Transverse colon (tissue), 4 donors: ENCODE data around the gene MGMT. TPM values are rescaled to one million over a fixed set of nuclear protein-coding genes. Genes with fewer than 3 reads are reported as not detected.
A peak's percentile ranks its signal among the peaks of the same experiment; 100 is the strongest.

ENCODE experiments used
- DNase-seq: peaks from one replicate; pipeline ENCODE4 v3.0.0-alpha.2; 2019
- H3K27ac ChIP-seq, 4 donors: fragments of 200-600 bp; sonication (generic); 2 replicates each; pipeline ENCODE4 v1.5.1; 2016 to 2018; ENCODE audit warnings: inconsistent platforms in 4 of 4
- H3K27me3 ChIP-seq: fragments of 200-600 bp; sonication (generic); 2 replicates; pipeline ENCODE4 v1.5.1; 2017; ENCODE audit warnings: inconsistent platforms
- H3K36me3 ChIP-seq, 4 donors: fragments of 200-600 bp; sonication (generic); 2 replicates each; pipeline ENCODE4 v1.5.1; 2017 to 2019; ENCODE audit warnings: inconsistent platforms in 4 of 4
- H3K4me1 ChIP-seq, 4 donors: fragments of 200-600 bp; sonication (generic); 2 replicates each; pipeline ENCODE4 v1.5.1; 2017 to 2020; ENCODE audit warnings: inconsistent platforms in 4 of 4
- H3K4me3 ChIP-seq, 4 donors: fragments of 200-600 bp; sonication (generic); 1 replicate in 1 of 4; 2 replicates in 3 of 4; pipeline versions ENCODE4 v1.5.1 to v1.6.1; 2017 to 2019; ENCODE audit warnings: inconsistent platforms in 4 of 4
- H3K9me3 ChIP-seq, 2 donors: fragments of 200-600 bp; sonication (generic); 2 replicates each; pipeline ENCODE4 v1.5.1; 2017 to 2019; ENCODE audit warnings: inconsistent platforms in 2 of 2
- CTCF ChIP-seq, 5 experiments: fragments of 200-600 bp in 3 of 5; fragments of 450-650 bp in 2 of 5; sonication (generic) in 3 of 5; IDR thresholded peaks; 1 replicate in 2 of 5; 2 replicates in 3 of 5; pipeline ENCODE4 v1.5.1; 2016 to 2017; ENCODE audit warnings: antibody characterized with exemption in 5 of 5, inconsistent platforms in 3 of 5, mild to moderate bottlenecking in 2 of 5, moderate library complexity in 1 of 5
- EP300 ChIP-seq: sonication (generic); formaldehyde crosslinking; IDR thresholded peaks from one replicate; pipeline ENCODE4 v1.6.1; 2017; ENCODE audit warnings: antibody characterized with exemption, low read depth
- POLR2A ChIP-seq: fragments of 450-650 bp; IDR thresholded peaks from one replicate; pipeline ENCODE4 v1.6.1; 2016; ENCODE audit warnings: antibody characterized with exemption, mild to moderate bottlenecking, moderate library complexity
- POLR2AphosphoS5 ChIP-seq, 3 donors: sonication (generic); formaldehyde crosslinking; IDR thresholded peaks; one replicate each; pipeline ENCODE4 v1.6.1; 2016; ENCODE audit warnings: antibody characterized with exemption in 3 of 3
- WGBS, 2 donors: methylation state at CpG; one replicate each; pipeline ENCODE4 v1.1.5; 2018; ENCODE audit warnings: low coverage in 1 of 2; 5-methylcytosine and 5-hydroxymethylcytosine counted together
- in situ Hi-C, 4 donors: fragments of 200-750 bp; cut with MboI; loops; one replicate each; pipeline versions ENCODE4 v1.15.0 to v1.15.1; 2017; ENCODE audit warnings: low sequenced_read_pairs in 3 of 4, low pct_ligation_motif_present in 1 of 4, low pct_unique_long_range_greater_than_20kb in 1 of 4
- intact Hi-C: fragments of 100-400 bp; cut with DNase I; formaldehyde crosslinking; loops from one replicate; pipeline ENCODE4 v1.15.1; 2023; ENCODE audit warnings: low total_unique reads
- total RNA-seq, 4 donors: library from RNA; depleted of rRNA; stranded (reverse); fragments of >200 nt; gene quantifications; one replicate each; pipeline ENCODE4 v1.1.0, GENCODE V29; 2016

Gene MGMT
- total RNA-seq, 4 donors from 2014 or later = 6.6 to 28.9 (median 14.0) TPM

- no peak for TF ChIP-seq EP300
- no peak for TF ChIP-seq CTCF (IDR thresholded peaks at IDR 0.05)
- TF ChIP-seq POLR2AphosphoS5 (IDR thresholded peaks at IDR 0.05) = no peak
- no peak for TF ChIP-seq POLR2A
- Histone ChIP-seq H3K36me3 (no peaks in the 10 kb centered on the region), H3K27ac (no peak overlapping the region), H3K4me1 (no peaks in the 10 kb centered on the region), H3K27me3 (no peaks in the 10 kb centered on the region), H3K4me3 (no peak overlapping the region), H3K9me3 (peaks cover 6 to 8% of the 10 kb centered on the region in 2 donors)
- WGBS, 2 donors = 91% methylated on average over 9 of the region's 9 CpGs; no CpG with 5 or more reads in 1 of the 2 donors
- intact Hi-C loops (no loop called here), in situ Hi-C loops (no loop called here)
- no peak for DNase-seq
Measured at GRCh38 chr10:129755621-129756020, 288.6 kb downstream of the MGMT start.

GRCh38 chr10:129756912-129757901 is 290.2 kb downstream of the MGMT start:
- TF ChIP-seq EP300 (peak; percentile 15), CTCF (IDR thresholded peaks at IDR 0.05) (no peak)
- H3K36me3 ChIP-seq = no peaks in the 10 kb centered on the region
- H3K4me1 ChIP-seq = no peaks in the 10 kb centered on the region
- in situ Hi-C loops = no loop called here
- no peak overlapping the region for H3K27ac ChIP-seq
- DNase-seq = peak; percentile 3
- 69 to 70% methylated on average over 16 to 21 of the region's 21 CpGs for WGBS, 2 donors
- H3K27me3 ChIP-seq = no peaks in the 10 kb centered on the region
- H3K4me3 ChIP-seq = peak overlapping the region in 1 of 4 donors; percentile 5
- intact Hi-C loops = no loop called here
- H3K9me3 ChIP-seq = peaks cover 1 to 4% of the 10 kb centered on the region in 2 donors

- TF ChIP-seq POLR2A (no peak), POLR2AphosphoS5 (IDR thresholded peaks at IDR 0.05) (no peak), CTCF (IDR thresholded peaks at IDR 0.05) (no peak), EP300 (no peak)
- Histone ChIP-seq H3K4me1 (no peaks in the 10 kb centered on the region), H3K27ac (no peak overlapping the region), H3K4me3 (no peak overlapping the region), H3K9me3 (no peaks in the 10 kb centered on the region), H3K36me3 (no peaks in the 10 kb centered on the region), H3K27me3 (no peaks in the 10 kb centered on the region)
- intact Hi-C loops (no loop called here), in situ Hi-C loops (no loop called here)
- 96 to 100% methylated on average over 3 to 22 of the region's 22 CpGs for WGBS, 2 donors
- no peak for DNase-seq
Measured at GRCh38 chr10:129758207-129759021, 291.4 kb downstream of the MGMT start.
